Endothelial cell (in vitro differentiated cells): Measurements from ENCODE around the gene NPHP4. TPM values are rescaled to one million over a fixed set of nuclear protein-coding genes. Genes with fewer than 3 reads are reported as not detected.

Experiments
- DNase-seq: peaks from one replicate; pipeline ENCODE4 v3.0.0; 2021; ENCODE audit warnings: low spot score
- H3K27ac Mint-ChIP-seq: one replicate; pipeline ENCODE4 v1.8.0; 2021; ENCODE audit warnings: mixed read lengths, inconsistent platforms; ENCODE audit not compliant: unreplicated experiment
- H3K27me3 Mint-ChIP-seq: one replicate; pipeline ENCODE4 v1.8.0; 2021; ENCODE audit warnings: mild to moderate bottlenecking, moderate library complexity, mixed read lengths, inconsistent platforms; ENCODE audit not compliant: unreplicated experiment
- H3K36me3 Mint-ChIP-seq: one replicate; pipeline ENCODE4 v1.8.0; 2021; ENCODE audit warnings: mild to moderate bottlenecking, low read depth, mixed read lengths, inconsistent platforms; ENCODE audit not compliant: unreplicated experiment
- H3K4me1 Mint-ChIP-seq: one replicate; pipeline ENCODE4 v1.8.0; 2021; ENCODE audit warnings: mild to moderate bottlenecking, mixed read lengths, inconsistent platforms; ENCODE audit not compliant: unreplicated experiment
- H3K4me3 Mint-ChIP-seq: one replicate; pipeline ENCODE4 v1.8.0; 2021; ENCODE audit warnings: mild to moderate bottlenecking, mixed read lengths, inconsistent platforms; ENCODE audit not compliant: unreplicated experiment
- H3K9me3 Mint-ChIP-seq: one replicate; pipeline ENCODE4 v1.8.0; 2021; ENCODE audit warnings: mixed read lengths, inconsistent platforms; ENCODE audit not compliant: unreplicated experiment
- CTCF ChIP-seq: fragments of 200-600 bp; sonication (generic); IDR thresholded peaks from one replicate; pipeline ENCODE4 v1.5.0; 2021; ENCODE audit warnings: antibody characterized with exemption; ENCODE audit not compliant: unreplicated experiment
- total RNA-seq: library from RNA; stranded (reverse); fragmentation: NEBNext Ultra II Directional; extraction: Animal tissue kit (Norgen Biotek cat#: 25700); gene quantifications from one replicate; pipeline ENCODE4 v1.2.1, GENCODE V29; 2021; ENCODE audit not compliant: unreplicated experiment

NPHP4 gene
- total RNA-seq, 1 donor from 2014 or later, result 15.3 TPM

GRCh38 chr1:6000444-6001288, 8.4 kb upstream of the NPHP4 start:
- Mint-ChIP-seq H3K9me3 (no peaks in the 10 kb centered on the region), H3K27me3 (peaks cover 14% of the 10 kb centered on the region), H3K36me3 (no peaks in the 10 kb centered on the region), H3K4me1 (no peaks in the 10 kb centered on the region), H3K27ac (peak overlapping the region; percentile 77), H3K4me3 (no peak overlapping the region)
- no peak for DNase-seq
- no peak for TF ChIP-seq CTCF

DNA sequence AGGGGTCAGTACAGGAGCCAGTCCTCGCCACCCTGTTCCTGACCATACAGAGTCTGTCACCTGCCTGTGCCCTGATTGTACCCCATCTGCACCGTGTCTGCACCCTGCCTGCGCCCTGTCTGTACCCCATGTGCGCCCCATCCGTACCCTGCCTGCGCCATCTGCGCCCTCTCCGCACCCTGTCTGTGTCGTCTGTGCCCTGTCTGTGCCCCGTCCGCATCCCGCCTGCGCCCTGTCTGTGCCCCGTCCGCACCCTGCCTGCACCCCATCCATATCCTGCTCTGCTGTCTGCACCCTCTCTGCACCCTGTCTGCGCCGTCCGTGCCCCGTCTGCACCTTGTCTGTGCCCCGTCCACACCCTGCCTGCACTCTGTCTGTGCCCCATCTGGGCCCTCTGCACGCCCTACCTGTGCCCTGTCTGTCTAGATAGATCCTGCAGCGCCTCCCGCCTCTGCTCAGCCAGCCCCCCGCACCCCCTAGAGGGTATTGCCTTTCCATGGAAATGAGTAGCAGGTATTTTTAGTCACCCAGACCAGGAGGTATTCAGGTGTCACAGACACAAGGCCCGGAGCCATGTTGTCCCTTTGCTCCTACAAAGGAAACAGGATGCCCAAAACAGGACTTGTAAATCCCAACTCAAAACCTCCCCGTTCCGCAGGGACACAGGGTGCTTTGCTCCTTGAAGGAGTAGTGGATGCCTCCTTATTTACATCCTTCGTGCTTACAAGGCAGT, 7.7 kb upstream of the NPHP4 start:
- DNase-seq, result no peak
- H3K27me3 Mint-ChIP-seq, result peaks cover 14% of the 10 kb centered on the region
- H3K36me3 Mint-ChIP-seq, result no peaks in the 10 kb centered on the region
- H3K9me3 Mint-ChIP-seq, result no peaks in the 10 kb centered on the region
- no peak overlapping the region for H3K27ac Mint-ChIP-seq
- H3K4me3 Mint-ChIP-seq, result no peak overlapping the region
- no peaks in the 10 kb centered on the region for H3K4me1 Mint-ChIP-seq
- TF ChIP-seq CTCF, result no peak

- H3K27ac Mint-ChIP-seq, result no peak overlapping the region
- no peaks in the 10 kb centered on the region for H3K36me3 Mint-ChIP-seq
- peaks cover 20% of the 10 kb centered on the region for H3K27me3 Mint-ChIP-seq
- no peak overlapping the region for H3K4me3 Mint-ChIP-seq
- no peak for DNase-seq
- TF ChIP-seq CTCF, result no peak
- H3K4me1 Mint-ChIP-seq, result peaks cover under 1% of the 10 kb centered on the region
- no peaks in the 10 kb centered on the region for H3K9me3 Mint-ChIP-seq
Measured at GRCh38 chr1:5998906-5999301, 6.7 kb upstream of the NPHP4 start.

DNA sequence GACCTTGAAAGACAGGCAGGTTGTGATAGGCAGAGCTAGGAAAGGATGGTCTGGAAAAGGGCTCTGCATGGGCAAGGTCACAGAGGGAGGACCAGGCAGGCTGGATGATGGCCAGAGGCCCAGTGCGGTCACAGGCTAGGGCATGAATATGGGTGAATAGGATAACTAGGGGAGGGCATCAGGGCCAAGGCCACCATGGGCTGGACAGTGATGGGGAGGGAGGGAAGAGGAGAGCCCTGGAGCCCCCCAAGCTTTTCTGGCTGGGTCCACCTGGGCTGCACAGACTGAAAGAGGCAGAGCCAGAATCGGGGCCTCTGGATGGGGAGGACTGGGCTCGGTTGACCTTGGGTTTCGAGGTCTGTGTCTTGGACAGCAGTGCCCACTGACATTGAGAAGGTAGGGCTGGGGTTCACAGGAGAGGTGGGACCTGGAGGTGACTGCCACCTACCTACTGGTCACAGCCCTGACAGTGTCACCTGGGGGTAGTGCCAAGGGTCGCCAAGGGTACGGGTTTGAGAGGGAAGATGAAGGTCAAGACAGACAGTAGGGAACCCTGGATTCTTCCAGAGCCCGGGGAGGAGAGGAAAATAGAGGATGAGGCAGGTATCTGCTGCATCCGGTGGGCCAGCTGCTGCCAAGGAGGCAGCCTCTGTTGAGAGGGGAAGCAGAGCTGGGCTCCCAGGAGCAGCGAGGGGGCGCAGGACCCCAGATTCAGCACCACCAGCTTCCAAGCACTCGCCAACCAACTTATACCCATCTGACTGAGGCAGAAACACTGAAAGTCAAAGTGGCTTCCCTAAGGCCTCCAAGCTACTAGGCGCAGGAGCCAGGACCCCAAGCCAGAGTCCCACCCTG, 6.1 kb upstream of the NPHP4 start:
- Mint-ChIP-seq H3K9me3 (no peaks in the 10 kb centered on the region), H3K4me1 (peaks cover 5% of the 10 kb centered on the region), H3K36me3 (no peaks in the 10 kb centered on the region), H3K27me3 (peaks cover 19% of the 10 kb centered on the region), H3K27ac (peak overlapping the region; percentile 37), H3K4me3 (no peak overlapping the region)
- no peak for DNase-seq
- no peak for TF ChIP-seq CTCF
